Measurements from ENCODE around the gene NWD2.

- TF ChIP-seq CTCF (conservative IDR thresholded peaks at IDR 0.05; ENCODE audit: low read depth, low read length) (no peak), EZH2 (IDR thresholded peaks at IDR 0.05; ENCODE audit: borderline replicate concordance, low read depth, low read length, poor library complexity, severe bottlenecking) (no peak)
Observed at GRCh38 chr4:37245391-37245954, 930 bp downstream of the NWD2 start.
